DND-41 (cell line): ENCODE results near the gene TRPM3.

Source experiments
- EZH2 ChIP-seq: IDR thresholded peaks from 3 replicates; pipeline ENCODE4 v1.6.1; 2012; ENCODE audit warnings: borderline replicate concordance, low read depth, mild to moderate bottlenecking, moderate library complexity, low read length, inconsistent platforms; ENCODE audit not compliant: severe bottlenecking
- TF ChIP-seq, protein P1 (sequence below): IDR thresholded peaks from 2 replicates; pipeline ENCODE4 v1.5.1; 2012; ENCODE audit warnings: borderline replicate concordance, low read length, moderate library complexity, mild to moderate bottlenecking; ENCODE audit not compliant: poor library complexity, severe bottlenecking; ENCODE audit errors: extremely low read depth

- TF ChIP-seq, protein P1, sequence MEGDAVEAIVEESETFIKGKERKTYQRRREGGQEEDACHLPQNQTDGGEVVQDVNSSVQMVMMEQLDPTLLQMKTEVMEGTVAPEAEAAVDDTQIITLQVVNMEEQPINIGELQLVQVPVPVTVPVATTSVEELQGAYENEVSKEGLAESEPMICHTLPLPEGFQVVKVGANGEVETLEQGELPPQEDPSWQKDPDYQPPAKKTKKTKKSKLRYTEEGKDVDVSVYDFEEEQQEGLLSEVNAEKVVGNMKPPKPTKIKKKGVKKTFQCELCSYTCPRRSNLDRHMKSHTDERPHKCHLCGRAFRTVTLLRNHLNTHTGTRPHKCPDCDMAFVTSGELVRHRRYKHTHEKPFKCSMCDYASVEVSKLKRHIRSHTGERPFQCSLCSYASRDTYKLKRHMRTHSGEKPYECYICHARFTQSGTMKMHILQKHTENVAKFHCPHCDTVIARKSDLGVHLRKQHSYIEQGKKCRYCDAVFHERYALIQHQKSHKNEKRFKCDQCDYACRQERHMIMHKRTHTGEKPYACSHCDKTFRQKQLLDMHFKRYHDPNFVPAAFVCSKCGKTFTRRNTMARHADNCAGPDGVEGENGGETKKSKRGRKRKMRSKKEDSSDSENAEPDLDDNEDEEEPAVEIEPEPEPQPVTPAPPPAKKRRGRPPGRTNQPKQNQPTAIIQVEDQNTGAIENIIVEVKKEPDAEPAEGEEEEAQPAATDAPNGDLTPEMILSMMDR, result no peak
- no peak for TF ChIP-seq EZH2
Measured at GRCh38 chr9:70682298-70682697, 439.1 kb downstream of the TRPM3 start.
